H1 (cell line): ENCODE measurements around the gene RGN. TPM values are rescaled to one million over a fixed set of nuclear protein-coding genes. Genes with fewer than 3 reads are reported as not detected.

ENCODE experiments used
- NRF1 ChIP-seq: IDR thresholded peaks from 2 replicates; pipeline ENCODE4 v1.6.1; 2011; ENCODE audit warnings: mild to moderate bottlenecking, low read depth, low read length, improper control_type of control experiment
- PHF8 ChIP-seq: fragments of 200-600 bp; sonication (generic); conservative IDR thresholded peaks from 2 replicates; pipeline ENCODE4 v1.7.1; 2012; ENCODE audit warnings: low read depth, mild to moderate bottlenecking, inconsistent platforms, low read length, moderate library complexity
- SIN3A ChIP-seq, 2 experiments: IDR thresholded peaks in 1 of 2; conservative IDR thresholded peaks in 1 of 2; 2 replicates each; pipeline ENCODE4 v1.6.1; 2011 to 2012; ENCODE audit warnings: low read length in 2 of 2, improper control_type of control experiment in 1 of 2, low read depth in 1 of 2, mild to moderate bottlenecking in 1 of 2
- SP4 ChIP-seq: IDR thresholded peaks from 2 replicates; pipeline ENCODE4 v1.6.1; 2012; ENCODE audit warnings: low read length, inconsistent platforms
- SUZ12 ChIP-seq: fragments of 200-600 bp; sonication (generic); IDR thresholded peaks from 2 replicates; pipeline ENCODE4 v1.6.1; 2012; ENCODE audit warnings: mild to moderate bottlenecking, inconsistent platforms, low read length, moderate library complexity, mixed read lengths
- polyA plus RNA-seq, 7 experiments: library from polyadenylated mRNA; depleted of rRNA in 3 of 7; stranded (reverse) in 5 of 7; unstranded in 2 of 7; fragments of >200 nt in 5 of 7; fragments of 200-250 nt in 2 of 7; gene quantifications; 1 replicate in 5 of 7; 2 replicates in 1 of 7; 4 replicates in 1 of 7; pipeline versions ENCODE4 v1.2.1 to v1.2.3, GENCODE V29; 2011 to 2013; ENCODE audit warnings: missing spikeins in 2 of 7, mixed read lengths in 2 of 7
- total RNA-seq: library from RNA; stranded (reverse); fragmentation: NEBNext Ultra II Directional; extraction: Animal tissue kit (Norgen Biotek cat#: 25700); gene quantifications from 2 replicates; pipeline ENCODE4 v1.2.1, GENCODE V29; 2021
- TF ChIP-seq, protein P1 (sequence below), 3 experiments: IDR thresholded peaks; 1 replicate in 2 of 3; 2 replicates in 1 of 3; pipeline versions ENCODE4 v1.5.1 to v1.6.1; 2011; ENCODE audit warnings: low read length in 3 of 3, mild to moderate bottlenecking in 3 of 3, inconsistent platforms in 2 of 3, low read depth in 1 of 3, moderate library complexity in 1 of 3; ENCODE audit not compliant: insufficient read depth in 1 of 3; ENCODE audit errors: control extremely low read depth in 1 of 3

Gene RGN
- total and polyA plus RNA-seq, 2 of the 8 experiments (the other 6 are each of a cell fraction or from before 2014, with no cell fraction given) = 0.32 to 3.1 TPM

DNA sequence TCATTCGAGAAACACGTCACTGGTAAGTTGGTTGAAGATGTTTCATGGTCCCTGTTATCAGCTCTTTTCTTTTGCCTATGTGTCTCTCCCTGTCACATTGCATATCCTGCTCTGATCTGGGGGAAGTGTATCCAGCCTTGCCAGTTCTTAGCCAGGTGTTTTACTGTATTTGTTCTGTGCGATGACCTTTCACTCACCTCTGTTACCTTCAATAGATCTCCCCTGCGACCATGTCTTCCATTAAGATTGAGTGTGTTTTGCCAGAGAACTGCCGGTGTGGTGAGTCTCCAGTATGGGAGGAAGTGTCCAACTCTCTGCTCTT is 2.6 kb downstream of the RGN start (continued):
- TF ChIP-seq PHF8 (no peak), SUZ12 (no peak), NRF1 (no peak), SIN3A (conservative IDR thresholded peaks at IDR 0.05 in 1 of 2, IDR thresholded peaks at IDR 0.05 in 1 of 2; ENCODE audit: low read depth in 1 of 2, low read length in 2 of 2) (no peak), SP4 (no peak)
- TF ChIP-seq, protein P1, sequence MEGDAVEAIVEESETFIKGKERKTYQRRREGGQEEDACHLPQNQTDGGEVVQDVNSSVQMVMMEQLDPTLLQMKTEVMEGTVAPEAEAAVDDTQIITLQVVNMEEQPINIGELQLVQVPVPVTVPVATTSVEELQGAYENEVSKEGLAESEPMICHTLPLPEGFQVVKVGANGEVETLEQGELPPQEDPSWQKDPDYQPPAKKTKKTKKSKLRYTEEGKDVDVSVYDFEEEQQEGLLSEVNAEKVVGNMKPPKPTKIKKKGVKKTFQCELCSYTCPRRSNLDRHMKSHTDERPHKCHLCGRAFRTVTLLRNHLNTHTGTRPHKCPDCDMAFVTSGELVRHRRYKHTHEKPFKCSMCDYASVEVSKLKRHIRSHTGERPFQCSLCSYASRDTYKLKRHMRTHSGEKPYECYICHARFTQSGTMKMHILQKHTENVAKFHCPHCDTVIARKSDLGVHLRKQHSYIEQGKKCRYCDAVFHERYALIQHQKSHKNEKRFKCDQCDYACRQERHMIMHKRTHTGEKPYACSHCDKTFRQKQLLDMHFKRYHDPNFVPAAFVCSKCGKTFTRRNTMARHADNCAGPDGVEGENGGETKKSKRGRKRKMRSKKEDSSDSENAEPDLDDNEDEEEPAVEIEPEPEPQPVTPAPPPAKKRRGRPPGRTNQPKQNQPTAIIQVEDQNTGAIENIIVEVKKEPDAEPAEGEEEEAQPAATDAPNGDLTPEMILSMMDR (IDR thresholded peaks at IDR 0.05; ENCODE audit: control extremely low read depth in 1 of 3, insufficient read depth in 1 of 3, low read depth in 1 of 3, low read length in 3 of 3) = no peak
